Stimulated activated CD4-positive, alpha-beta T cell treated with anti-CD3 and anti-CD28 coated beads, Interleukin-2, amount 100 ng/mL, for 4 hours (primary cell): ENCODE measurements around the gene CFHR5.
"Not testable (repeated sequence)": the region's sequence is repeated elsewhere in the genome, so short reads cannot be mapped to it uniquely, and the experiment has no call there.

ENCODE experiments used
- DNase-seq: peaks from one replicate; pipeline ENCODE4 v3.0.0-alpha.2; 2020; ENCODE audit warnings: low read depth

CFHR5 gene

DNA sequence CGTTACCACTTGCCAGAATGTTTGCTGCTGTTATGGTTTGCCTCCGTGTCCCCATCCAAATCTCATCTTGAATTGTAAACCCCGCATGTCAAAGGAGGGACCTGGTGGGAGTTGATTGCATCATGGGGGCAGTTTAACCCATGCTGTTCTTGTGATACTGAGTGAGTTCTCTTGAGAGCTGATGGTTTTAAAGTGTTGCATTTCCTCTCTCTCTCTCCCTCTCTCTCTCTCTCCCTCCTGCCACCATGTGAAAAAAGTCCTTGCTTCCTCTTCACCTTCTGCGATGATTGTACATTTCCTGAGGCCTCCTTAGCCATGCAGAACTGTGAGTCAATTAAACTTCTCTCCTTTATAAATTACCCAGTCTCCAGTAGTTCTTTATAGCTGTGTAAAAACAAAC is 44.4 kb downstream of the CFHR5 start:
- no peak for DNase-seq

GRCh38 chr1:197024460-197024859 is 47.1 kb downstream of the CFHR5 start:
- no peak for DNase-seq

DNA sequence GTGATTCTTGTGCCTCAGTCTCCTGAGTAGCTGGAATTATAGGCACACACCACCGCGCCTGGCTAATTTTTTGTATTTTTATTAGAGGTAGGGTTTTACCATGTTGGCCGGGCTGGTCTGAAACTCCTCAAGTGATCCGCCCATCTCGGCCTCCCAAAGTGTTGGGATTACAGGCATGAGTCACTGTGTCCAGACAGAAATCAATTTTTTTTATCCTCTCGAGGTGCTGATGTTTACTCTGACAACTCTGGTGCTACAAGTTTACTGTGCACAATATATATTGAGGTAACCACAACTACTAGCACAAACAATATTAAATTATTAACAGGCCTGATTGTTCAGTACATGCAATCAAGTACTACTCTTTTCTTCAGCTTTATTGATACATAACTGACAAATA is 50.0 kb downstream of the CFHR5 start:
- no peak for DNase-seq

- no peak for DNase-seq
Observed at GRCh38 chr1:197029749-197030148, 52.4 kb downstream of the CFHR5 start.

GRCh38 chr1:197034631-197035339 is 57.4 kb downstream of the CFHR5 start:
- not testable (repeated sequence) for DNase-seq

GRCh38 chr1:197036861-197037260 is 59.5 kb downstream of the CFHR5 start:
- no peak for DNase-seq

- no peak for DNase-seq
Observed at GRCh38 chr1:197041486-197042353, 64.4 kb downstream of the CFHR5 start.

DNA sequence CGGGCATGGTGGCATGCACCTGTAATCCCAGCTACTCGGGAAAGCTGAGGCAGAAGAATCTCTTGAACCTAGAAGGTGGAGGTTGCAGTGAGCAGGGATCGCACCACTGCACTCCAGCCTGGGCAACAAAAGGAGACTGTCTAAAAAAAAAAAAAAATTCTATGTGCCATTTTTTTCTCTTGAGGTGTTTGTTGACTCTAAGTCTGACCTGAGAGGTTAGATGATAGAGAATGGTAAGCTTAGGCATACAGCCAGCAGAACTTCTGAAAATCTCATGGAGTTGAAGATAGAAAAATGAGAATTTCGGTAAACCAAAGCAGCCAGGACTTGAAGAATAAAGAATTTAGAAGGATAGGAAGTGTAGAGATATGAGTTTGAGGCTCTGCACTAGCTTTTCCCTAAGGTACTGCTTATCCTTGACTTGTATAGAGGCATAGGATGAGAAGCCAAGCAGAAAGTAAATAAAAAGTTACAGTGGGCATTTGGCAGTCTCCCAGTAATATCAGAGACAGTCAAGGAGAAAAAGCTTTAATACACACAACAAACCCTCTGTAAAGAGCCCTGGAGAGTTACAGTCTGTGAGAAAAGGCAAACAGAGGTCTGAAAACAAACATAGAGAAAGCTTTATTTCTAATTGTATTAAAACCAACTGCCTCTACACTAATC is 65.5 kb downstream of the CFHR5 start:
- no peak for DNase-seq

DNA sequence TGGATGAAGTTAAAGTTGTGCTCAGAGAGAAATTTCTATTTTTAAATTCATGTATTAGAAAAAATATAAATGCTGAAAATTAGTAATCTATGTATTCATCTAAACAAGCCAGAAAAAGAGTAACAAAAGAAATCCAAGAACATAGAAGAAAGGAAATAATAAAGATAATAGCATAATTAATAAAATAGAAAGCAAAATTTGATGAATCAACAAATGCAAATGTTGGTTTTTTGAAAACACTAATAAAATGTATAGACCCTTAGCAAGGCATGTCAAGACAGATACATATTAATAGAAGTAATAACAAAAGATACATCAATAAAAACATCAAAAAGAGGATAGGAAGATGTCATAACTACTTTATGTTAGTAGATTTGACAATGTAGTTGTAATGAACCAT is 71.7 kb downstream of the CFHR5 start:
- no peak for DNase-seq
